Measurements from ENCODE around the gene TMEM151A.

TMEM151A gene

GRCh38 chr11:66283461-66284105 lies 8.1 kb upstream of the TMEM151A start:
- no peak for DNase-seq

DNA sequence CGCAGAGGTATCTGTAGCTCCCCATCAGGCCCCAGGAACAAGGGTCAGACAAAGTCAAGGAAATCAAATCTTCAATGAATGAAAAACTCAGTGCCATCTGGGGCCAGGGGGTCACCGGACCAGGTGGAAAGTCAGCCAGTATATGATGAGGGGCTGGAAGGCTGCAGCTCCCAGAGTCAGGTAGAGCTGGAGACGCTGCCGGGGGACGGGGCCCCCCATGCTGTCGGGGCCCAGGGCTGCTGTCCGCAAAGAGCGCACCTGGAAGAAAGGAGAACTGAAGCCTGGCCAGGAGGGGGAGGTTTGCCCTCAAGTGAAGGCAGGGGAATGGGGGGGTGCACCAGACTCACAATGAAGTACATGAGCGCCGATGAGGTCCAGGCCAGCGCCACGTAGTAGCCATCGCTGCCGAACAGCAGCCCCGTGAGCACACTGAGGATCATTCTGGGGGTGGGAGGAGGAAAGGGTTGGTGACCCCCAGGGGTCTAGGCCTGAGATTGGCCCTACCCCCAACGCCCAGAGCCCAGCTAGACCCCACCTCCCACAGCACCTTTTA lies 7.1 kb upstream of the TMEM151A start:
- no peak for DNase-seq

DNA sequence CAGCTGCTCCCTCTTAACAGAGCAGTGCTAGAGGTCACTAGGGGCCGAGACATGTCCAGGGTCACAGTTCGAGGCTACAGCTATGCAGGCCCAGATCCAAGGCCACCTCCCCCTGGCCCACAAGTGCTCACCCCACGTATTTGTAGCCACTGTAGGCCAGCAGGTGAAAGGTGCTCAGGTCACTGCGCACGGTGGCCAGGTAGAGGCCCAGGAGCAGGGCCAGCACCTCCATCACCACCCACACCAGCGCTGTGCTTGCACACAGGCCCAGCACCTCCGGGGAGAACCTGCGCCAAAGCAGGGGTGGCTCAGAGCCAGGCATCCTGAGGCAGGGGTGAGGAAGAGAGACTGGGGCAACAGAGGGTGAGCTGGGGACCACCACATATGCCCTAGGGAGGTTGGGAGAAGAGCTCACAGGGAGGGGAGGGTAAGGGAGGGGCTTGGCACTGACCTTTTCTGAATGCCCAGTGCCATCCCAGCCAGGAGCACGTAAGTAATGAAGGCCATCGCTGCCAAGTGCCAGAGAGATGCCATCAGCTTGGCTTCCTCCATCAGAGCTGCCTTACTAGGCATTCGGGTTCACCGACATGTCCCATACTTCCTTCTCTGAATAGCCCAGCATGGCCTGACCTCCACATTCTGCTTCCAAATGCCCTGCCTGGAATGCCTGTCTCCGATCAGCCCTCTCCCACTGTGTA lies 6.3 kb upstream of the TMEM151A start:
- DNase-seq, result no peak

- no peak for DNase-seq
Observed at GRCh38 chr11:66286699-66287098, 5.0 kb upstream of the TMEM151A start.

- no peak for DNase-seq
Observed at GRCh38 chr11:66287211-66287888, 4.3 kb upstream of the TMEM151A start.

- DNase-seq, result peak; percentile 10
Observed at GRCh38 chr11:66287889-66288670, 3.6 kb upstream of the TMEM151A start.

GRCh38 chr11:66288671-66289547 lies 2.8 kb upstream of the TMEM151A start, which contains the start of gene YIF1A:
Gene YIF1A, minus strand, starts transcription at chr11:66289143. Its CDS starts 158 bp downstream, at chr11:66288985.
- DNase-seq, result peak; percentile 100

DNA sequence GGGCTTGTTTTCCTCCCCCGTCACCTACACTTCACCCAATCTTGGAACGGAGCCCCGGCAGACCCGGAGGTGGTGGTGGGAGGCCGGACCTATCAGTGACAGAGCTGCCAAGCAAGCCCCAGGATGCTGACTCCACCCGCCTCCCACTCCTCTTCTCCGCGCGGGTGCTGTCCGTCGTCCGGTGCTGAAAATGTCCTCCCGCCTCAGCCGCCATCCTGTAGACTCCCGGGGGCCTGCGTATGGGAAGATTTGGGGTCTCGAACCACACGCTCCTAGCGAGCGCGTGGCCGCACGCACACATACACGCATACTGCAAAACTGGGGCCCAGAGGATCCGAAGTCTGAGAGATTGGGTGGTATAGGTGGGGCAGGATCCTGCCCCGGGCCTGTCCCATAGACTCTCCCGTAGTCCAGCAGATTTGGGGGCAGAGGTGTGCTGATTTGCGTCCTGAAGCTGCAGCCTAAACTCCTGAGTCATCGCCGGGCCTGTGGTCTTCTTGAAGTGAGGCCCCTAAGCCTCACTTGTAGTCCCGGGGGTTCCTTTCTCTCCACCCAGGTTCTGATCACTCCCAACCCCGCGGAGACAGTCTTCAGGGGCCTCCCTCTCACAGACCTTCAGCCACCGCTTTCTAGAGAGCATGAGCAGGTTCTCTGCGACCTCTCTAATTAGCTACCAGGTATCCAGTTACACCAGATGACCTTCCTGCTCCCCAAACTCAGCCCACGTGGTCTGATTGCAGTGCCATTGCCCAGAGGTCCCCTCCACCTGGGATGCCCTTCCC lies 2.0 kb upstream of the TMEM151A start:
- DNase-seq, result no peak

GRCh38 chr11:66290330-66290621 lies 1.4 kb upstream of the TMEM151A start:
- DNase-seq, result no peak

DNA sequence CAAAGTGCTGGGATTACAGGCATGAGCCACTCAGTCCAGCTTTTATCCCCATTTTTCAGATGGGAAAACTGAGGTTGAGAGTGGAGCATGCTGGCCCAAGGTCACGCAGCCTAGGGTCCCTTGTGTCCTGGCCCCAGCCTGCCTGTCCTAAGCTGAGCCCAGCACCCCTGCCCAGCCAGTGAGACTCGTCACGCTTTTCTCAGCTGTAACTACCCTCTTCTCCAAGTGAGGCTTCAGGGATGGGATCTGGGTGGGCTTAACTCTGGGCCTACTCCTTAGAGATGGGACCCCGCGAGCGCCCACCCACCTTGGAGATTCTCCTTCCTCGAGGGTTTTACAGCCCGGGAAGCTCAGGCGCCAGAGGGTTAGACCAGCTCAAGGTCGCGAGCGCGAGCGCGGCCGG lies 390 bp upstream of the TMEM151A start:
- no peak for DNase-seq

GRCh38 chr11:66292543-66293332 lies 1.0 kb downstream of the TMEM151A start:
- DNase-seq, result no peak

- DNase-seq, result no peak
Observed at GRCh38 chr11:66293352-66293751, 1.7 kb downstream of the TMEM151A start.

GRCh38 chr11:66293777-66294625 lies 2.3 kb downstream of the TMEM151A start:
- no peak for DNase-seq

- DNase-seq, result no peak
Observed at GRCh38 chr11:66294626-66295620, 3.2 kb downstream of the TMEM151A start.

- no peak for DNase-seq
Observed at GRCh38 chr11:66297610-66298009, 5.9 kb downstream of the TMEM151A start.

- DNase-seq, result no peak
Observed at GRCh38 chr11:66299186-66299585, 7.5 kb downstream of the TMEM151A start.

GRCh38 chr11:66302656-66303055 lies 11.0 kb downstream of the TMEM151A start:
- no peak for DNase-seq

- DNase-seq, result no peak
Observed at GRCh38 chr11:66309475-66309874, 17.8 kb downstream of the TMEM151A start.
